Stomach smooth muscle (tissue), 2 donors: ENCODE results near the gene KPNA4.

Source experiments
- H3K27ac ChIP-seq: one replicate; pipeline ENCODE4 v1.7.0; 2013; ENCODE audit warnings: mild to moderate bottlenecking, low read length, inconsistent platforms
- H3K27me3 ChIP-seq, 2 donors: one replicate each; pipeline ENCODE4 v1.7.0; 2013; ENCODE audit warnings: low read length in 2 of 2; ENCODE audit not compliant: insufficient read depth in 2 of 2, control insufficient read depth in 1 of 2
- H3K36me3 ChIP-seq, 2 donors: one replicate each; pipeline ENCODE4 v1.7.0; 2013; ENCODE audit warnings: low read length in 2 of 2; ENCODE audit not compliant: control insufficient read depth in 2 of 2, insufficient read depth in 2 of 2
- H3K4me1 ChIP-seq: one replicate; pipeline ENCODE4 v1.7.0; 2013; ENCODE audit warnings: low read length; ENCODE audit not compliant: control insufficient read depth, insufficient read depth
- H3K4me3 ChIP-seq, 2 donors: one replicate each; pipeline ENCODE4 v1.7.0; 2013; ENCODE audit warnings: low read length in 2 of 2
- H3K9ac ChIP-seq, 2 donors: one replicate each; pipeline ENCODE4 v1.7.0; 2013; ENCODE audit warnings: low read length in 2 of 2, mild to moderate bottlenecking in 1 of 2
- H3K9me3 ChIP-seq, 2 donors: one replicate each; pipeline ENCODE4 v1.7.0; 2013; ENCODE audit warnings: low read length in 2 of 2; ENCODE audit not compliant: control insufficient read depth in 2 of 2
- donor health status: healthy.
- donor health status: Pancreatic carcinoma.

KPNA4 gene

GRCh38 chr3:160490166-160490565 is 75.2 kb downstream of the KPNA4 start:
- no peaks in the 10 kb centered on the region for H3K36me3 ChIP-seq
- H3K27me3 ChIP-seq = no peaks in the 10 kb centered on the region
- no peak overlapping the region for H3K4me3 ChIP-seq
- no peak overlapping the region for H3K27ac ChIP-seq
- no peak overlapping the region for H3K9ac ChIP-seq
- no peaks in the 10 kb centered on the region for H3K9me3 ChIP-seq
- H3K4me1 ChIP-seq = no peaks in the 10 kb centered on the region

- no peak overlapping the region for H3K9ac ChIP-seq
- no peaks in the 10 kb centered on the region for H3K36me3 ChIP-seq
- H3K27me3 ChIP-seq = peaks cover 2 to 5% of the 10 kb centered on the region in 2 donors
- no peak overlapping the region for H3K4me3 ChIP-seq
- H3K4me1 ChIP-seq = no peaks in the 10 kb centered on the region
- H3K9me3 ChIP-seq = no peaks in the 10 kb centered on the region
- no peak overlapping the region for H3K27ac ChIP-seq
Measured at GRCh38 chr3:160486459-160486869, 78.9 kb downstream of the KPNA4 start.

GRCh38 chr3:160482796-160483195 is 82.6 kb downstream of the KPNA4 start:
- no peak overlapping the region for H3K9ac ChIP-seq
- H3K4me1 ChIP-seq = no peaks in the 10 kb centered on the region
- no peak overlapping the region for H3K27ac ChIP-seq
- peaks cover 2 to 5% of the 10 kb centered on the region in 2 donors for H3K27me3 ChIP-seq
- H3K9me3 ChIP-seq = no peaks in the 10 kb centered on the region
- no peaks in the 10 kb centered on the region for H3K36me3 ChIP-seq
- no peak overlapping the region for H3K4me3 ChIP-seq

- Histone ChIP-seq H3K4me1 (no peaks in the 10 kb centered on the region), H3K4me3 (no peak overlapping the region), H3K9ac (no peak overlapping the region), H3K27ac (no peak overlapping the region), H3K36me3 (no peaks in the 10 kb centered on the region), H3K27me3 (peaks cover 2 to 5% of the 10 kb centered on the region in 2 donors), H3K9me3 (no peaks in the 10 kb centered on the region)
Measured at GRCh38 chr3:160481856-160482255, 83.5 kb downstream of the KPNA4 start.

- H3K4me3 ChIP-seq = no peak overlapping the region
- no peaks in the 10 kb centered on the region for H3K36me3 ChIP-seq
- H3K27me3 ChIP-seq = peaks cover 2 to 5% of the 10 kb centered on the region in 2 donors
- H3K27ac ChIP-seq = no peak overlapping the region
- H3K4me1 ChIP-seq = no peaks in the 10 kb centered on the region
- H3K9me3 ChIP-seq = no peaks in the 10 kb centered on the region
- H3K9ac ChIP-seq = no peak overlapping the region
Measured at GRCh38 chr3:160480931-160481330, 84.4 kb downstream of the KPNA4 start.

- Histone ChIP-seq H3K4me1 (no peaks in the 10 kb centered on the region), H3K9ac (no peak overlapping the region), H3K27ac (no peak overlapping the region), H3K9me3 (no peaks in the 10 kb centered on the region), H3K27me3 (peaks cover 2 to 5% of the 10 kb centered on the region in 2 donors), H3K4me3 (no peak overlapping the region), H3K36me3 (no peaks in the 10 kb centered on the region)
Measured at GRCh38 chr3:160479376-160479775, 86.0 kb downstream of the KPNA4 start.

GRCh38 chr3:160478338-160478737 is 87.0 kb downstream of the KPNA4 start:
- Histone ChIP-seq H3K27me3 (peaks cover under 1 to 2% of the 10 kb centered on the region in 2 donors), H3K4me3 (no peak overlapping the region), H3K9me3 (no peaks in the 10 kb centered on the region), H3K4me1 (no peaks in the 10 kb centered on the region), H3K27ac (no peak overlapping the region), H3K9ac (no peak overlapping the region), H3K36me3 (no peaks in the 10 kb centered on the region)

- no peak overlapping the region for H3K4me3 ChIP-seq
- no peaks in the 10 kb centered on the region for H3K9me3 ChIP-seq
- H3K9ac ChIP-seq = no peak overlapping the region
- no peaks in the 10 kb centered on the region for H3K4me1 ChIP-seq
- H3K27me3 ChIP-seq = no peaks in the 10 kb centered on the region
- no peaks in the 10 kb centered on the region for H3K36me3 ChIP-seq
- no peak overlapping the region for H3K27ac ChIP-seq
Measured at GRCh38 chr3:160477750-160478149, 87.6 kb downstream of the KPNA4 start.

GRCh38 chr3:160475884-160476283 is 89.5 kb downstream of the KPNA4 start:
- H3K27ac ChIP-seq = no peak overlapping the region
- no peak overlapping the region for H3K9ac ChIP-seq
- H3K4me1 ChIP-seq = no peaks in the 10 kb centered on the region
- H3K9me3 ChIP-seq = no peaks in the 10 kb centered on the region
- H3K4me3 ChIP-seq = no peak overlapping the region
- no peaks in the 10 kb centered on the region for H3K36me3 ChIP-seq
- H3K27me3 ChIP-seq = no peaks in the 10 kb centered on the region

GRCh38 chr3:160475153-160475552 is 90.2 kb downstream of the KPNA4 start:
- Histone ChIP-seq H3K36me3 (no peaks in the 10 kb centered on the region), H3K9me3 (no peaks in the 10 kb centered on the region), H3K9ac (no peak overlapping the region), H3K4me1 (no peaks in the 10 kb centered on the region), H3K27me3 (no peaks in the 10 kb centered on the region), H3K27ac (no peak overlapping the region), H3K4me3 (no peak overlapping the region)

- H3K9me3 ChIP-seq = no peaks in the 10 kb centered on the region
- no peaks in the 10 kb centered on the region for H3K4me1 ChIP-seq
- no peak overlapping the region for H3K9ac ChIP-seq
- H3K36me3 ChIP-seq = no peaks in the 10 kb centered on the region
- H3K27me3 ChIP-seq = no peaks in the 10 kb centered on the region
- H3K4me3 ChIP-seq = no peak overlapping the region
- no peak overlapping the region for H3K27ac ChIP-seq
Measured at GRCh38 chr3:160474416-160474838, 90.9 kb downstream of the KPNA4 start.
